CD4-positive, alpha-beta T cell treated with Interleukin-17A for 1 hour (primary cell): ENCODE measurements around the gene PSMB8.
"Not testable (repeated sequence)": the region's sequence is repeated elsewhere in the genome, so short reads cannot be mapped to it uniquely, and the experiment has no call there.

ENCODE experiments used
- DNase-seq: peaks from one replicate; pipeline ENCODE4 v3.0.0-alpha.2; 2020

PSMB8 gene

GRCh38 chr6:32836873-32837272, 7.0 kb downstream of the PSMB8 start:
- DNase-seq = no peak

- DNase-seq = no peak
These were observed 8.5 kb downstream of the PSMB8 start for GRCh38 chr6:32835167-32835893.

- DNase-seq = no peak
These were observed 10.2 kb downstream of the PSMB8 start for GRCh38 chr6:32833664-32834063.

- DNase-seq = no peak
These were observed 11.3 kb downstream of the PSMB8 start for GRCh38 chr6:32832535-32832934.

GRCh38 chr6:32830936-32831335, 12.9 kb downstream of the PSMB8 start:
- DNase-seq = no peak

GRCh38 chr6:32830017-32830416, 13.8 kb downstream of the PSMB8 start:
- DNase-seq = no peak

- no peak for DNase-seq
These were observed 14.4 kb downstream of the PSMB8 start for GRCh38 chr6:32829495-32829894.

- no peak for DNase-seq
These were observed 16.8 kb downstream of the PSMB8 start for GRCh38 chr6:32827025-32827424.

GRCh38 chr6:32825966-32826365, 17.9 kb downstream of the PSMB8 start:
- no peak for DNase-seq

- DNase-seq = no peak
These were observed 24.1 kb downstream of the PSMB8 start for GRCh38 chr6:32819729-32820128.

- DNase-seq = no peak
These were observed 25.0 kb downstream of the PSMB8 start for GRCh38 chr6:32818867-32819266.

- DNase-seq = peak; percentile 41
These were observed 27.1 kb downstream of the PSMB8 start, which contains the start of gene HLA-DOB for GRCh38 chr6:32816746-32817204. Gene HLA-DOB (minus strand): TSS chr6:32817002. CDS start chr6:32816951, 51 bp downstream.

GRCh38 chr6:32815996-32816395, 27.9 kb downstream of the PSMB8 start:
- no peak for DNase-seq

- no peak for DNase-seq
These were observed 28.7 kb downstream of the PSMB8 start for GRCh38 chr6:32815115-32815514.

GRCh38 chr6:32814145-32814544, 29.7 kb downstream of the PSMB8 start:
- DNase-seq = no peak

GRCh38 chr6:32809171-32809570, 34.7 kb downstream of the PSMB8 start:
- DNase-seq = no peak

GRCh38 chr6:32807020-32807580, 36.7 kb downstream of the PSMB8 start:
- DNase-seq = no peak

- not testable (repeated sequence) for DNase-seq
These were observed 38.4 kb downstream of the PSMB8 start for GRCh38 chr6:32805404-32805803.

- DNase-seq = no peak
These were observed 40.4 kb downstream of the PSMB8 start for GRCh38 chr6:32803416-32803815.

- no peak for DNase-seq
These were observed 44.1 kb downstream of the PSMB8 start for GRCh38 chr6:32799740-32800139.

- DNase-seq = no peak
These were observed 44.7 kb downstream of the PSMB8 start for GRCh38 chr6:32799168-32799567.

GRCh38 chr6:32796848-32797776, 46.7 kb downstream of the PSMB8 start:
- DNase-seq = peak; percentile 78

- peak; percentile 14 for DNase-seq
These were observed 49.3 kb downstream of the PSMB8 start for GRCh38 chr6:32794510-32794909.
